Measurements from ENCODE around the gene SPON2.

Gene SPON2

DNA sequence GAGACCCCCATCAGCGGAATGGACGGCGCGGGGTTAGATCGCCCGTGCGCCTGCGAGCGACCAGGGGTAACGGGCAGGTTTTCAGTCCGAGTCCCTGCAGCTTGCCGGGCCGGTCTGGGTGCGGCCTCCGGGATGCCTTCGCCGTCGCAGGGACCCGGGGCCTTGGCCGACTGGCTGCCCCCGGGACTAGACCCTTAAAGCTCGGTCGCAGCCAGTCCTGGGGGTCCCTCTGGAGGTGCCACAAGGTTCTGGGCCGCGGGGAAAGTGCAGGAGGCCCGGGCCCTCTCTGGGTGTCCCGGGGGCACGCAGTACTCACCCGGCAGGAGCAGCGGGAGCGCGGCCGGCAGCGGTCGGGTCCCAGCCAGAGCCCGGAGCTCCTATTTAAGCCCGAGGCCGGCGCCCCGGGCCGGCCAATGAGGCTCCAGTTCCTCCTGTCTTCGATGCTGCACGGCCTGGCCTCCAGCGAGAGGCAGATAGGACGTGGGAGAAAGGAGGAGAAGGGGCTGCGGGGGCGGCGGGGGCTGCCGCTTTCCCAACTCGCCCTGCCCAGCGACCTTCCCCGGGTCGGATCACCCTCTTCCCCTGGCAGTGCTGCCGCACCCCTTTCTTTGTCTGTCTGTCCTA lies at the start of gene SPON2:
Gene SPON2, minus strand, starts transcription at position 356 of the 624 bp plus-strand sequence.
- no peak for TF ChIP-seq Cebpa-rat (IDR thresholded peaks at IDR 0.05)

DNA sequence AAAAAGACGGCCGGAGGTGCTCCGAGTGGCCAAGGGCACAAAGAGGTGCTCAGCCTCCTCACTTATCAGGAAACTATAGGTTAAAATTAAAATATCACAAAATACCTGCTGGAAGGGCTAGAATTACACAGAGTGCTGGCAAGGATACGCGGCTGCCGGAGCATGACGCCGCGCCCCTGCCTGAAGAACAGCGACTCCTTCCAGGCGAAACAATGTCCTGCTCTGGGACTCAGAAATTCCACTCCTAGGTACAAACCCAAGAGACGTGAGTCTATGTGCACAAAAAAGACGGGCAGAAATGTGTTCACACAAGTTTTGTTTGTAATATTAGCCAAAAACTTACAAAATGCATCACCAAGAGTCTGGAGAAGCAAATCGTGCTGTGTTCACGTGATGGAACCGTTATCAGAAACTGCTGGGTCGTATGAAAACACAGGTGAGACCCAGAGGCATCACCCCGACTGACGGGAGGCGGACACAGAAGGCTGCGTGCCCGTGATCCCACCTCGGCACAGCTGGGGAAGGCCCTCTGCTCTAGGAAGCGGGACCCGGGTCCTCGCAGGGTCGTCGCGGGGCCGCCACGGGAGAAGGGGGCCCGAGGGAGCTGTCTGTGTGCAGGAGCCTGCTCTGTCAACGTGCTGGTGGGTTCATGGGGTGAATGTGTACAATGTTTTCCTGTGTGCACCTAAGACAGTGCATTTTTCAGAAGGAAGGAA lies 48.9 kb upstream of the SPON2 start:
- Histone ChIP-seq H3K4me3 (peak overlapping the region; percentile 12; the same call in 1 of the 2 replicates), H3K9ac (no peak overlapping the region), H4K20me1 (peaks cover 100% of the 10 kb centered on the region), H3K9me3 (no peaks in the 10 kb centered on the region), H3K27ac (no peak overlapping the region), H3K4me2 (peak overlapping the region; percentile 95), H3K4me1 (peaks cover 80% of the 10 kb centered on the region), H3K27me3 (0 out of 2 replicates have a peak, but pooled peaks cover 5% of the 10 kb centered on the region), H3K36me3 (peaks cover 44% of the 10 kb centered on the region)
- no peak for TF ChIP-seq Cebpa-rat (IDR thresholded peaks at IDR 0.05)

More for the DNA sequence above, at the start of gene SPON2:
- Histone ChIP-seq H3K27me3 (peaks cover 78% of the 10 kb centered on the region), H4K20me1 (peaks cover 76% of the 10 kb centered on the region), H3K4me2 (peak within 1 kb of the TSS; percentile 82), H3K9ac (no peak within 1 kb of the TSS), H3K27ac (no peak within 1 kb of the TSS), H3K4me3 (peak within 1 kb of the TSS; percentile 59), H3K4me1 (peaks cover 31% of the 10 kb centered on the region), H3K9me3 (no peaks in the 10 kb centered on the region; the same call in 1 of the 2 replicates), H3K36me3 (no peaks in the 10 kb centered on the region)

DNA sequence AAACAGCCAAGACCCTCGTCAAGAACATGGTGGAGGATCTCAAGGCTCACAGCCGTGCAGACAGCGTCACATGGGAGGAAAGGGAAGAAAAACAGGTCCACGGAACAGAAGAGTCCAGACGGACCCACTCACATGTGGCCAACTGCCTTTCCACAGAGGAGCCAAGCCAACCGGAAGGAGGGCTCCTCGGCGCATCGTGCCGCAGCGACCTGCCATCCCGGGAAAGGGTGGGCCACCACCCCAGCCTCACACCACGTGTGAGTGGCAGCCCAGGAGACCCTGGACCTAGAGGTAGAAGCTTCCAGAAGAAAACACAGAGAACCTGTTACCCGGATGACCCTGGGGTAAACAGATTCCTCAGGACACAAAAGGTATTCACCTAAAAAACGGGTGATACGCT lies 48.2 kb upstream of the SPON2 start:
- H3K4me2 ChIP-seq, result peak overlapping the region; percentile 95

DNA sequence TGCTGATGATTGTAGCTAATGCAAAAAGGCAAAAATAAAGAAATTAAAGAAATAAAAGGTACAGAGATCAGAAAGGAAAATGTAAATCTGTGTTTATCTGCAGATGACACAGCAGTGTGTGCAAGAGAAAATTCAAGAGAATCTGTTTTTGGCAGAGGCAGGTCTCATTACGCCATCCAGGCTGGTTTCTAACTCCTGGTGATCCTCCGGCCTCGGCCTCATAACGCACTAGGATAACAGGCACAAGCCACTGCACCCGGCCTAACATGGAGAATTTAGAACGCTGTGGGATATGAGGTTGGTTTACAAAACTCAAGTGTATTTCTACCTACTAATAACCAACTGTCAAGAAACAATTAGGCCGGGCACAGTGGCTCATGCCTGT lies 47.2 kb upstream of the SPON2 start:
- no peak overlapping the region for H3K27ac ChIP-seq
- H3K36me3 ChIP-seq, result peaks cover 44% of the 10 kb centered on the region
- H3K4me2 ChIP-seq, result peak overlapping the region; percentile 95
- peaks cover 97% of the 10 kb centered on the region for H3K4me1 ChIP-seq
- H3K27me3 ChIP-seq, result 0 out of 2 replicates have a peak, but pooled peaks cover 5% of the 10 kb centered on the region
- no peak for TF ChIP-seq Cebpa-rat (IDR thresholded peaks at IDR 0.05)
- peak overlapping the region; percentile 54; the same call in 1 of the 2 replicates for H3K9ac ChIP-seq
- peak overlapping the region; percentile 60 for H3K4me3 ChIP-seq
- H4K20me1 ChIP-seq, result peaks cover 100% of the 10 kb centered on the region
- no peaks in the 10 kb centered on the region for H3K9me3 ChIP-seq

More for the DNA sequence above, 48.2 kb upstream of the SPON2 start:
- Histone ChIP-seq H3K9ac (no peak overlapping the region), H3K36me3 (peaks cover 44% of the 10 kb centered on the region), H4K20me1 (peaks cover 100% of the 10 kb centered on the region), H3K4me3 (no peak overlapping the region), H3K9me3 (no peaks in the 10 kb centered on the region), H3K27ac (no peak overlapping the region), H3K27me3 (0 out of 2 replicates have a peak, but pooled peaks cover 5% of the 10 kb centered on the region), H3K4me1 (peaks cover 87% of the 10 kb centered on the region)
- TF ChIP-seq Cebpa-rat (IDR thresholded peaks at IDR 0.05), result no peak

DNA sequence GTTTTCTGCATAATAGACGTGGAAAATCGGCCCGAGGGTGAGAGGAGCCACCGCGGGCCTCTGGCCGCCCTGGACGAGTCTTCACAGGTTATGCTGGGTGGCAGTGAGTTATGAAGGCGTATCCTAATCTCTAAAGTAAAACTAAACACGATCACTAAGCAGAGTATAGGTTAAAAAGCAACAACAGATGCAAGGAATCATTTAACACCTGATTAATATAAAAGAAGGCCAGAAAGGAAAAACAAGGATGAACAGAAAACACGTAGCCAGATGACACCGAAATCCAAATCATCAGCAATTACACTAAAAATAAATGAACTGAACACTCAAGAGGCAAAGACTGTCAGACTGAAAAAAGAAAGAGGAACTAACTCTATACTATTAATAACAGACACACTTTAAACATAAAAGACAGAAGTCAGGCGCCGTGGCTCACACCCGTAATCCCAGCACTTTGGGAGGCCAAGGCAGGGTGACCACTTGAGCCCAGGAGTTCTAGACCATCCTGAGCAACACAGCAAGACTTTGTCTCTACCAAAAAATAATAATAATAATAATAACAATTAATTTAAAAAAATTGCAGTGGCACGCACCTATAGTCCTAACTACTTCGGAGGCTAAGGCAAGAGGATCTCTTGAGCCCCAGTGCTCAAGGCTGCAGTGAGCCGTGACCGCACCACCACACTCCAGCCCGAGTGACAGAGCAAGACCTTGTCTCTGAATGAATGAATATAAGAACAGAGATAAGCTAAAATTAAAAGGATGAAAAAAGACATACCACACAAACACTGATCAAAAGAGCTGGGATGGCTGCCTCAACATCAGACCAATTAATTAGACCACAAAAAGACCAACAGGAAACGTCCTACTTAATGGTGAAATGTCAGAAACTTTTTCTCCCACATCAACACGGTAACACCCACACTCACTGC lies 46.5 kb upstream of the SPON2 start:
- peaks cover 99% of the 10 kb centered on the region for H3K4me1 ChIP-seq
- peak overlapping the region; percentile 85 for H3K27ac ChIP-seq
- 0 out of 2 replicates have a peak, but pooled peaks cover 5% of the 10 kb centered on the region for H3K27me3 ChIP-seq
- H3K4me2 ChIP-seq, result peak overlapping the region; percentile 95
- TF ChIP-seq Cebpa-rat (IDR thresholded peaks at IDR 0.05), result no peak
- peak overlapping the region; percentile 60 for H3K4me3 ChIP-seq
- peaks cover 44% of the 10 kb centered on the region for H3K36me3 ChIP-seq
- peak overlapping the region; percentile 66; the same call in 1 of the 2 replicates for H3K9ac ChIP-seq
- no peaks in the 10 kb centered on the region for H3K9me3 ChIP-seq
- H4K20me1 ChIP-seq, result peaks cover 100% of the 10 kb centered on the region

DNA sequence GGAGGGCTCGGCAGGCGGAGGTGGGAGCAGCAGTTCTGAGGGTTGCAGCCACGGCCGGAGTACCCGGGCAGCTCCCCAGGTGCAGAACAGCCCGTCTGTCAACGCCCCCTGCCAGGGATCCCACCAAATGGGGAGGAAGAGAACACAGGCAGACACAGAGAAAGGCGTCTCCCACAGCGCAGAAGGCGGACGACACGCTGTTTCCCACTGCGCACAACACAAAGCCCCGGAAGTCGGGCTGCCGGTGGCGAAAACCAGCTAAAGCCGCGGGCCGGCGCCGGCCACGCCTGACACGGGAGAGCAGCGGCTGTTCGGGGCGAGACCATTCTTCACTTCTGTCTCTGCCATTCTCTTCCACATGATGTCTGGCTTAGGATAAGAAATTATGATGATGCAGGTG lies 45.0 kb upstream of the SPON2 start:
- Histone ChIP-seq H3K36me3 (peaks cover 44% of the 10 kb centered on the region), H3K4me2 (peak overlapping the region; percentile 95), H3K9me3 (no peaks in the 10 kb centered on the region), H3K4me1 (peaks cover 100% of the 10 kb centered on the region), H3K4me3 (peak overlapping the region; percentile 60), H3K27me3 (0 out of 2 replicates have a peak, but pooled peaks cover 5% of the 10 kb centered on the region), H3K27ac (peak overlapping the region; percentile 85), H3K9ac (peak overlapping the region; percentile 66), H4K20me1 (peaks cover 100% of the 10 kb centered on the region)
- TF ChIP-seq Cebpa-rat (IDR thresholded peaks at IDR 0.05), result no peak

DNA sequence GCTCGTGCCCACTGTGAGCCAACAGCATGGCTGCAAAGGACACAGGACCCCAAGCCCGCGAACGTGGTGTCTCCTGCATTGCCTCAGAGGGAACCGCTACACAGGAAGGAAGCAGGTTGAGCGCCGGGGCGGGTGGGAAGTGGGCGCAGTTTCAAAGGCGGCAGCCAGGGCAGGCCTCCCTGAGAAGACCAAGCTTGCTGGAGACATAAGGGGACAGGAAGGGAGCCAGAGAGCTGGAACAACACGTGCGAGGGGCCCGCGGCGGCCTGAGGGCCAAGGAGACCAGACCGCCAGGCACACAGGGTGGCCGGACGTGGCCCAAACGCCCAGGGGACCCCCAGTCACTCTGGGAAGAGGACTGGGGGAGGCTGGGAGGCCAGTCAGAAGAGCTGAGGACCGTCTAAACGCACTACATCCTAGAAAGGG lies 44.5 kb upstream of the SPON2 start:
- H3K36me3 ChIP-seq, result peaks cover 47% of the 10 kb centered on the region
- H3K27me3 ChIP-seq, result 0 out of 2 replicates have a peak, but pooled peaks cover 5% of the 10 kb centered on the region
- no peak for TF ChIP-seq Cebpa-rat (IDR thresholded peaks at IDR 0.05)
- peak overlapping the region; percentile 66 for H3K9ac ChIP-seq
- H4K20me1 ChIP-seq, result peaks cover 100% of the 10 kb centered on the region
- peaks cover 96% of the 10 kb centered on the region for H3K4me1 ChIP-seq
- H3K27ac ChIP-seq, result peak overlapping the region; percentile 85
- peak overlapping the region; percentile 60 for H3K4me3 ChIP-seq
- H3K9me3 ChIP-seq, result no peaks in the 10 kb centered on the region
- peak overlapping the region; percentile 95 for H3K4me2 ChIP-seq

DNA sequence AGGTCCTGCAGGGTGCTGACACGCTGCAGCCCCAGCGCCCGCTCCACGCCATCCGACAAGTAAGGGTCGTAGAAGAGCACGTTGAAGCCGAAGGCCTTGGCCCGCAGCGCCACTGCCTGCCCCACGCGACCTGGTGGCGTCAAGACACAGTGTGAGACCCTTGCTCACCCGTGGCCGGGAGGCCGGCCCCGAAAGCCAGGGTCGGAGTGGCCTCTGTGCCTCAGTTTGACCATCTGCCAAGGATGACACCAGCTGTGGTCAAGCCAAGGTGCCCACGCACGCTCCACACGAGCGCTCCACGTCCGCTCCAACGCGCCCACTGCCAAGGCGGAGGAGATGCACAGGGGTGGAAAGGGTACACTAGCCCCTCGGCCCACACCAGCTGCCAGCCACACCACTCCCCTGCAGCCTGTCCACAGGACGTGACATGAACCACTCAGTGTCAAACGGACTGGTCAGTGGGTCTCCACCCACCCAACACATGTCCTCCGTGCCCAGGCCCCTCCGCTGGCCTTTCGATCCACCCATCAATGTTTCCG lies 43.8 kb upstream of the SPON2 start:
- no peak for TF ChIP-seq Cebpa-rat (IDR thresholded peaks at IDR 0.05)
- no peaks in the 10 kb centered on the region for H3K27me3 ChIP-seq
- peaks cover 100% of the 10 kb centered on the region for H4K20me1 ChIP-seq
- H3K27ac ChIP-seq, result peak overlapping the region; percentile 85
- no peaks in the 10 kb centered on the region for H3K9me3 ChIP-seq
- H3K36me3 ChIP-seq, result peaks cover 54% of the 10 kb centered on the region
- H3K4me2 ChIP-seq, result peak overlapping the region; percentile 95
- H3K4me1 ChIP-seq, result peaks cover 93% of the 10 kb centered on the region
- H3K9ac ChIP-seq, result peak overlapping the region; percentile 57; the same call in 1 of the 2 replicates
- H3K4me3 ChIP-seq, result peak overlapping the region; percentile 60

Data from BLaER1 (cell line).